GDM1 (cell line): ENCODE results near the gene TMCC1.
"Not testable (repeated sequence)": the region's sequence is repeated elsewhere in the genome, so short reads cannot be mapped to it uniquely, and the experiment has no call there.

Experiments used
- DNase-seq: peaks from one replicate; lab custom pipeline; 2025; lab: John Stamatoyannopoulos, UW

Gene TMCC1

GRCh38 chr3:129836381-129837064 is 57.0 kb downstream of the TMCC1 start:
- DNase-seq: no peak

GRCh38 chr3:129835198-129835597 is 58.3 kb downstream of the TMCC1 start:
- no peak for DNase-seq

GRCh38 chr3:129834580-129834979 is 58.9 kb downstream of the TMCC1 start:
- DNase-seq: no peak

GRCh38 chr3:129831942-129832341 is 61.6 kb downstream of the TMCC1 start:
- DNase-seq: not testable (repeated sequence)

- no peak for DNase-seq
Measured at GRCh38 chr3:129831503-129831902, 62.0 kb downstream of the TMCC1 start.

- DNase-seq: peak; percentile 60
Measured at GRCh38 chr3:129829640-129830039, 63.9 kb downstream of the TMCC1 start.

- peak; percentile 9 for DNase-seq
Measured at GRCh38 chr3:129827765-129828164, 65.7 kb downstream of the TMCC1 start.

GRCh38 chr3:129824926-129825541 is 68.5 kb downstream of the TMCC1 start:
- DNase-seq: peak; percentile 1

GRCh38 chr3:129822679-129823078 is 70.8 kb downstream of the TMCC1 start:
- DNase-seq: no peak

GRCh38 chr3:129822241-129822640 is 71.3 kb downstream of the TMCC1 start:
- DNase-seq: no peak

- DNase-seq: peak; percentile 39
Measured at GRCh38 chr3:129820587-129820986, 72.9 kb downstream of the TMCC1 start.

- no peak for DNase-seq
Measured at GRCh38 chr3:129812589-129812988, 80.9 kb downstream of the TMCC1 start.

GRCh38 chr3:129809297-129809696 is 84.2 kb downstream of the TMCC1 start:
- DNase-seq: no peak

- no peak for DNase-seq
Measured at GRCh38 chr3:129796146-129796545, 97.4 kb downstream of the TMCC1 start.

- DNase-seq: no peak
Measured at GRCh38 chr3:129795186-129796010, 98.1 kb downstream of the TMCC1 start.

- DNase-seq: peak; percentile 30
Measured at GRCh38 chr3:129794311-129795185, 99.0 kb downstream of the TMCC1 start.

GRCh38 chr3:129793942-129794310 is 99.6 kb downstream of the TMCC1 start:
- peak; percentile 47 for DNase-seq

GRCh38 chr3:129793319-129793718 is 100.2 kb downstream of the TMCC1 start:
- DNase-seq: no peak

GRCh38 chr3:129783470-129783869 is 110.0 kb downstream of the TMCC1 start:
- DNase-seq: no peak

- no peak for DNase-seq
Measured at GRCh38 chr3:129778871-129779270, 114.6 kb downstream of the TMCC1 start.

GRCh38 chr3:129777806-129778205 is 115.7 kb downstream of the TMCC1 start:
- DNase-seq: no peak

GRCh38 chr3:129775870-129776269 is 117.6 kb downstream of the TMCC1 start:
- no peak for DNase-seq
